HepG2 (cell line): ENCODE data around the gene ABHD6. TPM values are rescaled to one million over a fixed set of nuclear protein-coding genes. Genes with fewer than 3 reads are reported as not detected.
"Not testable (repeated sequence)": the region's sequence is repeated elsewhere in the genome, so short reads cannot be mapped to it uniquely, and the experiment has no call there.

Source experiments
- CREM ChIP-seq, 2 experiments: sonication (generic) in 1 of 2; formaldehyde crosslinking in 1 of 2; IDR thresholded peaks; 2 replicates each; pipeline versions ENCODE4 v1.4.0 to v1.6.1; 2016 to 2020; ENCODE audit warnings: antibody characterized with exemption in 1 of 2, mild to moderate bottlenecking in 1 of 2, missing genetic modification reagents in 1 of 2
- FOXP1 ChIP-seq, 2 experiments: fragments of 450-650 bp in 1 of 2; IDR thresholded peaks; 2 replicates each; pipeline ENCODE4 v1.6.1; 2017 to 2018; ENCODE audit warnings: antibody characterized with exemption in 1 of 2
- GABPA ChIP-seq, 2 experiments: IDR thresholded peaks; 2 replicates each; pipeline ENCODE4 v1.6.1; 2011 to 2016; ENCODE audit warnings: low read depth in 2 of 2, low read length in 1 of 2, missing biosample characterization in 1 of 2, missing genetic modification characterization in 1 of 2
- GATAD2A ChIP-seq: IDR thresholded peaks from 2 replicates; pipeline ENCODE4 v1.6.1; 2016
- HOMEZ ChIP-seq: IDR thresholded peaks from 2 replicates; pipeline ENCODE4 v1.6.1; 2016; ENCODE audit warnings: low read depth
- KLF16 ChIP-seq, 2 experiments: sonication (generic) in 1 of 2; formaldehyde crosslinking in 1 of 2; IDR thresholded peaks; 2 replicates each; pipeline versions ENCODE4 v1.6.1 to v1.8.0; 2016 to 2023; ENCODE audit warnings: missing genetic modification reagents in 2 of 2, missing compliant biosample characterization in 1 of 2
- NCOA2 ChIP-seq: sonication (generic); formaldehyde crosslinking; IDR thresholded peaks from 2 replicates; pipeline ENCODE4 v1.8.0; 2022; ENCODE audit warnings: inconsistent platforms
- PHF21A ChIP-seq: sonication (generic); formaldehyde crosslinking; IDR thresholded peaks from 2 replicates; pipeline ENCODE4 v1.5.0; 2020; ENCODE audit warnings: mild to moderate bottlenecking, missing genetic modification reagents
- POGZ ChIP-seq: sonication (generic); formaldehyde crosslinking; IDR thresholded peaks from 2 replicates; pipeline ENCODE4 v1.4.0; 2020; ENCODE audit warnings: mild to moderate bottlenecking, missing genetic modification reagents
- SALL1 ChIP-seq: sonication (generic); formaldehyde crosslinking; IDR thresholded peaks from 2 replicates; pipeline ENCODE4 v1.8.0; 2022; ENCODE audit warnings: mild to moderate bottlenecking, missing genetic modification reagents
- SOX13 ChIP-seq, 3 experiments: fragments of 450-650 bp in 1 of 3; sonication (generic) in 1 of 3; formaldehyde crosslinking in 1 of 3; IDR thresholded peaks in 2 of 3; conservative IDR thresholded peaks in 1 of 3; 2 replicates each; pipeline versions ENCODE4 v1.5.0 to v1.6.1; 2016 to 2020; ENCODE audit warnings: antibody characterized with exemption in 1 of 3, mild to moderate bottlenecking in 1 of 3, missing compliant biosample characterization in 1 of 3, missing genetic modification reagents in 1 of 3, moderate library complexity in 1 of 3
- SOX6 ChIP-seq, 2 experiments: fragments of 450-650 bp in 1 of 2; sonication (generic) in 1 of 2; formaldehyde crosslinking in 1 of 2; IDR thresholded peaks; 2 replicates each; pipeline versions ENCODE4 v1.4.0 to v1.6.1; 2017 to 2020; ENCODE audit warnings: antibody characterized with exemption in 1 of 2, mild to moderate bottlenecking in 1 of 2, missing genetic modification reagents in 1 of 2
- TCF12 ChIP-seq, 2 experiments: fragments of 450-650 bp in 1 of 2; sonication (generic) in 1 of 2; formaldehyde crosslinking in 1 of 2; IDR thresholded peaks; 2 replicates each; pipeline versions ENCODE4 v1.6.1 to v1.8.0; 2017 to 2022; ENCODE audit warnings: antibody characterized with exemption in 1 of 2, mild to moderate bottlenecking in 1 of 2, missing genetic modification reagents in 1 of 2, moderate library complexity in 1 of 2
- TEAD3 ChIP-seq: optimal IDR thresholded peaks from 2 replicates; pipeline ENCODE3; 2016; ENCODE audit warnings: borderline replicate concordance
- TFDP2 ChIP-seq: sonication (generic); formaldehyde crosslinking; IDR thresholded peaks from 2 replicates; pipeline ENCODE4 v1.4.0; 2020; ENCODE audit warnings: missing genetic modification reagents
- ZNF121 ChIP-seq: sonication (generic); formaldehyde crosslinking; IDR thresholded peaks from 2 replicates; pipeline ENCODE4 v1.5.0; 2020; ENCODE audit warnings: mild to moderate bottlenecking, missing genetic modification reagents
- polyA plus RNA-seq, 8 experiments: library from polyadenylated mRNA; depleted of rRNA in 3 of 8; stranded (reverse) in 7 of 8; unstranded in 1 of 8; fragments of >200 nt; fragmentation: Illumina TruSeq in 4 of 8; extraction: Trizol in 4 of 8; gene quantifications; 2 replicates each; pipeline versions ENCODE4 v1.2.1 to v1.2.3, GENCODE V29; 2011 to 2016; ENCODE audit warnings: low read depth in 4 of 8, missing spikeins in 1 of 8, mixed read lengths in 1 of 8; ENCODE audit not compliant: insufficient read depth in 1 of 8
- total RNA-seq, 5 experiments: library from RNA; depleted of rRNA; stranded (reverse); fragments of >200 nt; fragmentation: Illumina TruSeq; extraction: Trizol; gene quantifications; 2 replicates each; pipeline ENCODE4 v1.2.3, GENCODE V29; 2016; ENCODE audit warnings: low read depth in 1 of 5
- TF ChIP-seq, protein P1 (sequence below), 2 experiments: sonication (generic) in 1 of 2; formaldehyde crosslinking in 1 of 2; IDR thresholded peaks; 2 replicates each; pipeline versions ENCODE4 v1.4.0 to v1.6.1; 2016 to 2020; ENCODE audit warnings: borderline replicate concordance in 1 of 2, low read depth in 1 of 2, mild to moderate bottlenecking in 1 of 2, missing genetic modification reagents in 1 of 2

The ABHD6 gene
- total and polyA plus RNA-seq, 2 of the 13 experiments (the other 11 are each of a cell fraction or from before 2014, with no cell fraction given), result 9.0 to 17.2 TPM

GRCh38 chr3:58201451-58201850, 36.1 kb upstream of the ABHD6 start (continued):
- TF ChIP-seq, protein P1, sequence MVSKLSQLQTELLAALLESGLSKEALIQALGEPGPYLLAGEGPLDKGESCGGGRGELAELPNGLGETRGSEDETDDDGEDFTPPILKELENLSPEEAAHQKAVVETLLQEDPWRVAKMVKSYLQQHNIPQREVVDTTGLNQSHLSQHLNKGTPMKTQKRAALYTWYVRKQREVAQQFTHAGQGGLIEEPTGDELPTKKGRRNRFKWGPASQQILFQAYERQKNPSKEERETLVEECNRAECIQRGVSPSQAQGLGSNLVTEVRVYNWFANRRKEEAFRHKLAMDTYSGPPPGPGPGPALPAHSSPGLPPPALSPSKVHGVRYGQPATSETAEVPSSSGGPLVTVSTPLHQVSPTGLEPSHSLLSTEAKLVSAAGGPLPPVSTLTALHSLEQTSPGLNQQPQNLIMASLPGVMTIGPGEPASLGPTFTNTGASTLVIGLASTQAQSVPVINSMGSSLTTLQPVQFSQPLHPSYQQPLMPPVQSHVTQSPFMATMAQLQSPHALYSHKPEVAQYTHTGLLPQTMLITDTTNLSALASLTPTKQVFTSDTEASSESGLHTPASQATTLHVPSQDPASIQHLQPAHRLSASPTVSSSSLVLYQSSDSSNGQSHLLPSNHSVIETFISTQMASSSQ (IDR thresholded peaks at IDR 0.05; ENCODE audit: low read depth), result 0 out of 2 replicates have a peak, but pooled peaks have one; percentile 16
- TF ChIP-seq, protein P1 (CRISPR knock-in tag; IDR thresholded peaks at IDR 0.05; ENCODE audit: borderline replicate concordance), result not testable (repeated sequence)
- not testable (repeated sequence) for TF ChIP-seq FOXP1 (IDR thresholded peaks at IDR 0.05); SOX6 (IDR thresholded peaks at IDR 0.05); CREM (CRISPR knock-in tag; IDR thresholded peaks at IDR 0.05); GABPA (IDR thresholded peaks at IDR 0.05; ENCODE audit: low read depth, low read length); TCF12 (IDR thresholded peaks at IDR 0.05)
- TF ChIP-seq FOXP1 (CRISPR knock-in tag; IDR thresholded peaks at IDR 0.05), result peak; percentile 59; the same call in 1 of the 2 replicates
- peak; percentile 33; the same call in 1 of the 2 replicates for TF ChIP-seq TFDP2 (CRISPR knock-in tag)
- peak; percentile 92 for TF ChIP-seq PHF21A (CRISPR knock-in tag)
- TF ChIP-seq GATAD2A (CRISPR knock-in tag), result peak; percentile 83
- peak in 1 of 2 experiments; percentile 45; a peak in 1 of 4 replicates for TF ChIP-seq KLF16 (CRISPR knock-in tag; IDR thresholded peaks at IDR 0.05)
- TF ChIP-seq SOX6 (CRISPR knock-in tag; IDR thresholded peaks at IDR 0.05), result peak; percentile 94
- peak; percentile 31; the same call in 1 of the 2 replicates for TF ChIP-seq SALL1 (CRISPR knock-in tag)
- TF ChIP-seq CREM (IDR thresholded peaks at IDR 0.05), result peak; percentile 48; the same call in 1 of the 2 replicates
- peak; percentile 69; the same call in 1 of the 2 replicates for TF ChIP-seq HOMEZ (CRISPR knock-in tag)
- peak; percentile 21; the same call in 1 of the 2 replicates for TF ChIP-seq ZNF121
- TF ChIP-seq GABPA (CRISPR knock-in tag; IDR thresholded peaks at IDR 0.05; ENCODE audit: low read depth), result peak; percentile 51
- TF ChIP-seq NCOA2 (CRISPR knock-in tag), result peak; percentile 85
- 0 out of 2 replicates have a peak, but pooled peaks have one; percentile 33 for TF ChIP-seq TCF12 (CRISPR knock-in tag; IDR thresholded peaks at IDR 0.05)
- TF ChIP-seq POGZ (CRISPR knock-in tag), result peak; percentile 74
- peak; percentile 99 for TF ChIP-seq TEAD3 (CRISPR knock-in tag)
- TF ChIP-seq SOX13 (IDR thresholded peaks at IDR 0.05), result peak; percentile 83
- peak in 1 of 2 experiments; percentile 94; a peak in 2 of 4 replicates for TF ChIP-seq SOX13 (CRISPR knock-in tag; conservative IDR thresholded peaks at IDR 0.05 in 1 of 2, IDR thresholded peaks at IDR 0.05 in 1 of 2)
